Vagina (tissue), 2 donors: ENCODE data around the gene ATP2A3.

Experiments
- CTCF ChIP-seq, 3 experiments: fragments of 450-650 bp in 2 of 3; fragments of 200-600 bp in 1 of 3; sonication (generic) in 1 of 3; IDR thresholded peaks; one replicate each; pipeline ENCODE4 v1.5.1; 2017 to 2019; ENCODE audit warnings: antibody characterized with exemption in 3 of 3, mild to moderate bottlenecking in 2 of 3, moderate library complexity in 2 of 3
- POLR2AphosphoS5 ChIP-seq, 2 donors: sonication (generic); formaldehyde crosslinking; IDR thresholded peaks; one replicate each; pipeline ENCODE4 v1.9.0; 2017; ENCODE audit warnings: antibody characterized with exemption in 2 of 2, mild to moderate bottlenecking in 2 of 2, low read depth in 1 of 2; ENCODE audit not compliant: insufficient read depth in 1 of 2

DNA sequence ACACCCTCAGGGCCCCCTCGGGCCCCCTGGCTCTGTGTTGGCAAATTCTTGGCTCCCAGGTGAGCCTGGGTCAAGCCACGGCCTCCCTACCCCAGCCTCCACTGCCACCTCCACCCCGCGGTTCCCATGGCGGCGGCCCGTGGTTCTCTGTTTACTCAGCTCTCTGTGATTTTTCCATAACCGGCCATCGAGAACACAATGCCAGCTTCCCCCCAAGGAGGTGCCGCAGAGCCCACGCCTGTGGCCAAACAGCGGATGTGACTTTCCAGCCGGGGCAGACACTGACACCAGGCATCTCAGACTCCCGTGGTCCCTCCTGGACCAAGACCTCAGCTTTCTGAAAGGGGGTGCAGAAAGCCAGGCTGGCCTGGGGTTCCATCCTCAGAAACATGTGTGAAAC lies 21.6 kb upstream of the ATP2A3 start:
- TF ChIP-seq CTCF (IDR thresholded peaks at IDR 0.05) (no peak), POLR2AphosphoS5 (IDR thresholded peaks at IDR 0.05; ENCODE audit: insufficient read depth in 1 of 2, low read depth in 1 of 2) (no peak)
